LoVo (cell line): Measurements from ENCODE around the gene TXNRD1.
"Not testable (repeated sequence)": the region's sequence is repeated elsewhere in the genome, so short reads cannot be mapped to it uniquely, and the experiment has no call there.

Source experiments
- DNase-seq: peaks from one replicate; pipeline ENCODE4 v3.0.0-alpha.2; 2016; ENCODE audit warnings: low spot score

Gene TXNRD1

DNA sequence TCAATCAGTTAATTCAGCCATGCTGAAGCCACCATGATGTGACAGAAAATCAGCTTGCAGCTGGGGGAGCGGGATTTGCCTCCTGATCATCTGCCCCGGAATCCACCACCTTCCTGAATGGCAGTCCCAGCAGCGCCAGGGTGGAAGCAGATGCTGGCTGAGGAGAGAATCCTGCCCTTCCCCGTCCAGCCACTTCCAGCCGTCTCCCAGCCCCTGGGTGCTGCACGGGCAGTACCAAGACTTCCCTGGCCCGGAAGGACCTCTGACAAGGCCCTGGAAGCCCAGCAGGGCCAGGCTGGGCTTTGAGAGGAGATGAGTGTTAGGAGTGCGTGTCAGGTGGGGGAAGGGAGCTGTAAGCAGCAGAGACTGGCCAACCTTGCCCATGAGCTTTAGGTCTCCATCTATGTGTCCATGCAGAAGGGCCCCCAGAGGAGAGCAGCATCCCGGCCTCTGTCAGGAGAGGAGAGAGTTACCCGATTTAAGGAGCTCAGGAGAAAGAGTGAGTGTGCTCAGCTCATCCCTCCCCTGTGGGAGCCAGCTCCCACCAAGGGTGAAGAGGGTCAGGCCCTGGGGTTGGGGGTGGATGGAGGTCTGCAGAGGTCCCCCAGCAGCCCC, 157.2 kb downstream of the TXNRD1 start:
- DNase-seq, result no peak

GRCh38 chr12:104374071-104374470, 158.5 kb downstream of the TXNRD1 start:
- no peak for DNase-seq

DNA sequence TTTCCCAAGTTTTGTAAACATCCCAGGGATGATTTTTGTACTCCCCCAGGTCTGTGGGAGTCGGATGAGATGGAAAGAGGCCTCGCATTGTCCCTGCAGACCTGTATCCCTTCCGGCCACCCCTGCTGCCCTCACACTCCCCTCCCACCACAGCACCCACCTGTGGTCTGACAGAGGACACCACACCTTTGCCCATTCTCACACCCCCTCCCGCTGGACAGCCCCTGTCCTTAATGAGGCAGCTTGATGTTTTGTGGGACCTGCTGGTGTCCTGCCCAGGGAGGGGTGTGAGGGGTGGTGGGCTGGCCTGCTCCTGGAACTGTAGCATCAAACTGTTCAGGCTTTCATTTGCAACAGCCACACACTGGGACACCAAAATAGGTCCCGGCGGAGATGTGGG, 159.2 kb downstream of the TXNRD1 start:
- no peak for DNase-seq

DNA sequence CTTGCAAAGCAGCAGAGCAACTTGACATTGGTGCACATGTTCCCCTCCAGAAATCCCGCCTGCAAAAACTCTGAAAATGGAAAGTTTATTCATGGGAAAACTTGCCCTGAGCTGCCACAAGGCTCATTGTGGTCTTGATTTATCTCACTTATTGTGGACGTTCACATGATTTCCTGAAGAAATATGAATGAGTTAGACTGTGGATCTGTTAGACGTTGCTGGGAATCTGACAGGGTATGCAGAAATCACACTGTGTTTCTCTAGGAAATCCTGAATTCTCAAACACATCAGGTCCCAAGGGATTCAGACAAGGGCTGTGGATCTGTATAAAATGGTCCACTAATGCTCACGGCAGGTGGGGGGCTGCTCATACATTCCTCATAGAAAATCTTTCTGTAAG, 160.2 kb downstream of the TXNRD1 start:
- no peak for DNase-seq

- DNase-seq, result no peak
Measured at GRCh38 chr12:104376650-104377513, 161.3 kb downstream of the TXNRD1 start.

DNA sequence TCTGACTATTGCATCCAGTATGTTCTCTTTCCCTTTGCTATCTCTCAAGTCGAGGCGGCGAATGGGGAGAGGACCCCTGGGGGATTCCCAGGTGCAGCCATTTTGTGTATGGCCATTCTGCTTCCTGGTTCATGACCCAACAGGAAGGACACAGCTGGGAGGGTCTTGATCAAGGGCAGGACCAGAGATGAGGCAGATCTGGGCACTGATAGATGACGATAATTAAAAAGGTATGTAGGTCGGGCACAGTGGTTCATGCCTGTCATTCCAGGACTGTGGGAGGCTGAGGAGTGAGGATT, 161.9 kb downstream of the TXNRD1 start:
- DNase-seq, result no peak

- no peak for DNase-seq
Measured at GRCh38 chr12:104378427-104378826, 162.8 kb downstream of the TXNRD1 start.

- DNase-seq, result no peak
Measured at GRCh38 chr12:104381341-104381730, 165.8 kb downstream of the TXNRD1 start.

DNA sequence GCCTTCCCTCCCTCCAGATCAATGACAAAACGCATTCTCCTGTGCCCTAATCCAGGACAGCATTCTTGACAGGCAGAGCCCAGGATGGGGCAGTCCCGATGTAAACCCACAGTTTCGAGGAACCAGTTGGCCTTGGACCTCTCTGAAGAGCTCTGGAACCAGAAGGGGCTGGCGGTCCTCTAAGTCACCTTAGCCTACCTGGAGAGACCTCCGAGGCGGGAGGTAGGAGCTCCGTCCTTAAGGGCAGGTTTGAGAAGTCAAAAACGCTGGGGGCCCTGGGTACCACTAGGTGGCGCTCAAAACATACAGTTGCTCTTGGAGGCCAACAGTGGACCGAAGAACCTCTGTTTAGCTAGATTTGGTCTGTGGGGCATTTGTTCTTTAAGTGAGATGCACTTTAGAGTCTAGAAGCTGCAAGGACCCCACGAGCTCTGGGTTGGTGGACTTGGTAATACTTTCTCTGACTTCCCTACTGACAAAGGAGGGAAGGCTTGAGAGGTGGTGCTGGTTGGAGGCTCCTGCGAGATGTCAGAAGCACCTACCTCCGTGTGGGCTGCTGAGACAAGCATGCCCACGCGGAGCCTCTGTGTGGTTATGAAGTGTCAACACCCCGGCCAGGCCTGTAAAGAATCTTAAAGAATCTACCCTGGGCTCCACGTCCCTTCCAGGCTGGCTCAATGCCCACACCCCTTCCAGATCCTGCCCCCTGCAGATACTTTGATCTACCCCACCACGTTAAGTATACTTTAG, 166.3 kb downstream of the TXNRD1 start:
- peak; percentile 82 for DNase-seq

GRCh38 chr12:104384141-104384880, 168.7 kb downstream of the TXNRD1 start:
- DNase-seq, result no peak

- no peak for DNase-seq
Measured at GRCh38 chr12:104385510-104385909, 169.9 kb downstream of the TXNRD1 start.

DNA sequence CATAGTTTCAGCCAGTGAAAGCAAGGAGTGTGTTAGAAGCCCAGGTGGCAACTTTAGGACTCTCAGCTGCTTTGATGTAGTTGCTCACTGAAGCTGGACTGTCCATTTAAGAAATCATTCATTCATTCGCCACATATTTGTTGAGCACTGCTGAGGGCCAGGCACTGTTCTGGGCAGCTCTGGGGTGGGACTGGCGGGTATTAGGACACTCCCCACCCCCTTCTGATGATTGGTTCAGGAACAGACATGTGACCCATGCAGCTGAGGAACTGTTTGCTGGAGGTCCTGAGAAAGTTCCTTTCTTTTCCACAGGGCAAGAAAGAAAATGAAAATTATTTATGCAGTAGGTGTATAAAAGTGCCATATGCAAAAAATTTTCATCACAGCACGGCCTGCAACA, 170.9 kb downstream of the TXNRD1 start:
- no peak for DNase-seq

GRCh38 chr12:104387190-104387589, 171.6 kb downstream of the TXNRD1 start:
- peak; percentile 29 for DNase-seq

- DNase-seq, result not testable (repeated sequence)
Measured at GRCh38 chr12:104394086-104394485, 178.5 kb downstream of the TXNRD1 start.
